ENCODE data around the gene CUL4A. TPM values are rescaled to one million over a fixed set of nuclear protein-coding genes. Genes with fewer than 3 reads are reported as not detected.
A peak's percentile ranks its signal among the peaks of the same experiment; 100 is the strongest.

The CUL4A gene
- polyA plus RNA-seq, 1 of the 3 experiments (the other 2 are of a cell fraction), result 51.2 TPM

DNA sequence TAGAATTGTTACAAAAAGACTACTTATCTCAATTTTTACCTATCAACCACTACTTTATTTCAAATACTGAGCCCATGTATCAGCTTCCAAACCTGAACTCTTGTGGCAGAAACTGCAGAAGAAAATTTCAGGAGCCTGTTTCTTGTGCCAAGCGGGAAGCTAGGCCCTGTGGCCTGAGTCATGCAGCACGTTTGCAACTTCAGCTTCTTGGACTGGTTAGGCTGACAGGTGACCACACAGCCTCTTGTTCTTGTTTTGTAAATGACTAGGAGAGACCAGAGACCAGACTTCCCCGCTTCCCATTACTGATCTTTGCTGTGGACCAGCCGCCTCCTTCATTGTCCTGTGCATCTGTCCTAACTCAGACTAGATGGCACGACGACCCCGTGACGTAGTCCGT is 84.3 kb downstream of the CUL4A start (continued):
- TF ChIP-seq, protein P1, sequence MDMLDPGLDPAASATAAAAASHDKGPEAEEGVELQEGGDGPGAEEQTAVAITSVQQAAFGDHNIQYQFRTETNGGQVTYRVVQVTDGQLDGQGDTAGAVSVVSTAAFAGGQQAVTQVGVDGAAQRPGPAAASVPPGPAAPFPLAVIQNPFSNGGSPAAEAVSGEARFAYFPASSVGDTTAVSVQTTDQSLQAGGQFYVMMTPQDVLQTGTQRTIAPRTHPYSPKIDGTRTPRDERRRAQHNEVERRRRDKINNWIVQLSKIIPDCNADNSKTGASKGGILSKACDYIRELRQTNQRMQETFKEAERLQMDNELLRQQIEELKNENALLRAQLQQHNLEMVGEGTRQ (IDR thresholded peaks at IDR 0.05; ENCODE audit: borderline replicate concordance, low read depth, low read length), result no peak

DNA sequence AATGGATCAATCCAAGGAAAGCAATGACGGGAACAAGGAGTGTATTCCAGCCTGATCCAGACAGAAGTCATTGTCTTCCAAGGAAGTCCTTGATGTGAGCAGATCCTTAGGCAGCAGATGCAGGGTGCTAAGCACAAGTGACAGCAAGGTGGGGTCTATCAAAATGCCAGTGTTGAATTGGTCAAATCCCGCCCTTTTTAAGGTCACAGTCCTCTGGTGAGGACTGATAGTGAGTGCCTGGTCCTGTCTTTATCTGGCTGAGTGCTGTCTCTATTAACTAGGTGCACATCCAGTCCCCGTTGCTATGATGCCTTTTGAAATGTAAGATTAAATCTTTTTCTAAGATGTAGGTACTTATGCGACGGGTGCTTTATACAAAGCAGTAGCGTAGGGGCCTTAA is 86.4 kb downstream of the CUL4A start:
- CTCF ChIA-PET, result no interaction called here
- 86% methylated on average over 6 of the region's 6 CpGs for WGBS (ENCODE audit: low lambda C conversion rate)
- H2AFZ ChIP-seq (ENCODE audit: low read depth), result 0 out of 2 replicates have a peak overlapping the region, but pooled peaks have one; percentile 98

DNA sequence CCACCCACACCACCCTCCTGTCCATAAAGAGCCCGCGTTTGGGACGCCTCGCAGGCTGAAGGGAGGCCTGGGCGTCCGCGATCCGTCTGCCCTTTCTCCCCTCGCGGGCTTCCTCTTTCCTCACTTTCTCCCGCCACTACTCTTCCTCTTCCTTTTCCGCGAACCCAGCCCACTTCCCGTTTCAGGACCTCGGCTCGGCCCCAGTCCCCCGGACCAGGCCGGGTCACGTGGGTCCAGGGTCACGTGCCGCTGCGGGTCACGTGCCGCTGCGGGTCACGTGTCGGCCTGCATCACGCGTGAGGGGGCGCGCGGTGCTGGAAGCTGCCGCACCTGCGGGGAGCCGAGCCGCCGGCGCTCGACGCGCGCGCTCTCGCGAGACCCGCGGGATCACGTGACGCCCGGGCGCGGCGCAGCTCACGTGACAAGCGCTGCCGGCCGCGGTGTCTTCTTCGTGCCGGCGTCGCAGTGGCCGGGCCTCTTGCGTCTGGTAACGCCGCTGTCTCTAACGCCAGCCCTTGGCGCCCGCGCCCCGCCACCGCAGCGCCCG is 87.5 kb downstream of the CUL4A start, which contains the start of gene LAMP1:
TSS of gene LAMP1 (plus strand) at position 417 of the 547 bp plus-strand sequence. CDS start 196 bp downstream, outside the sequence.
- H4K20me1 ChIP-seq (ENCODE audit: insufficient read depth), result peaks cover 30% of the 10 kb centered on the region; the same call in 1 of the 2 replicates
- H3F3A ChIP-seq (replicated peaks; ENCODE audit: insufficient read depth), result peaks cover 13% of the 10 kb centered on the region
- peak within 1 kb of the TSS; percentile 98 for H2AFZ ChIP-seq (ENCODE audit: low read depth)
- H3K4me2 ChIP-seq, result peak within 1 kb of the TSS; percentile 93
- no peaks in the 10 kb centered on the region for H3K9me2 ChIP-seq
- POLR2A ChIA-PET, result interaction anchor here (1.2 kb wide), 1 partner anchor 88 kb away, joined by 9 read pairs; the partner anchor contains the start of genes CUL4A and PCID2
- no peaks in the 10 kb centered on the region for H3K9me3 ChIP-seq
- peaks cover 55% of the 10 kb centered on the region for H3K79me2 ChIP-seq (ENCODE audit: insufficient read depth)
- CTCF ChIA-PET, result interaction anchor here (0.8 to 0.9 kb wide), 2 partner anchors 9 to 571 kb away, joined by 3 read pairs; no protein-coding TSS in a partner anchor
- DNase-seq, result peak; percentile 99
- WGBS (ENCODE audit: low lambda C conversion rate), result 1% methylated on average over 32 of the region's 74 CpGs
- no peaks in the 10 kb centered on the region for H3K27me3 ChIP-seq (ENCODE audit: insufficient read depth)
- H3K4me1 ChIP-seq (ENCODE audit: control insufficient read depth in 1 of 2, insufficient read depth in 2 of 2, low read depth in 1 of 2, low read length in 1 of 2), result peaks cover 0 to 13% of the 10 kb centered on the region in 2 experiments; a peak in 1 of 4 replicates
- no peaks in the 10 kb centered on the region for H3K36me3 ChIP-seq (replicated peaks in 1 of 2; ENCODE audit: control insufficient read depth in 1 of 2, insufficient read depth in 2 of 2, low read length in 1 of 2)
- peak within 1 kb of the TSS; percentile 78 to 85 for H3K4me3 ChIP-seq (ENCODE audit: low read depth in 2 of 2, low read length in 1 of 2)
- peak within 1 kb of the TSS; percentile 94 for H3K9ac ChIP-seq
- peak within 1 kb of the TSS; percentile 31 to 79 for H3K27ac ChIP-seq (ENCODE audit: low read depth in 2 of 2, low read length in 1 of 2)
- TF ChIP-seq, protein P1 (IDR thresholded peaks at IDR 0.05; ENCODE audit: borderline replicate concordance, low read depth, low read length), result peak; percentile 100
- TF ChIP-seq NRF1 (IDR thresholded peaks at IDR 0.05; ENCODE audit: low read depth, low read length) (no peak), GABPA (IDR thresholded peaks at IDR 0.05; ENCODE audit: low read depth) (peak; percentile 47), YY1 (IDR thresholded peaks at IDR 0.05; ENCODE audit: low read depth) (0 out of 2 replicates have a peak, but pooled peaks have one; percentile 34), MXI1 (IDR thresholded peaks at IDR 0.05; ENCODE audit: low read depth, low read length) (peak; percentile 89), FOXJ3 (CRISPR knock-in tag; IDR thresholded peaks at IDR 0.05) (no peak; the same call in 1 of the 2 replicates), TAF1 (IDR thresholded peaks at IDR 0.05; ENCODE audit: borderline replicate concordance, low read depth, low read length) (peak; percentile 61), SIN3A (IDR thresholded peaks at IDR 0.05; ENCODE audit: borderline replicate concordance, low read depth, low read length) (peak; percentile 92; the same call in 1 of the 2 replicates), FOSL2 (IDR thresholded peaks at IDR 0.05; ENCODE audit: borderline replicate concordance, low read depth) (no peak), TEAD4 (IDR thresholded peaks at IDR 0.05; ENCODE audit: borderline replicate concordance, insufficient read depth) (no peak), MEF2A (IDR thresholded peaks at IDR 0.05; ENCODE audit: borderline replicate concordance, low read depth) (no peak)
- TF ChIP-seq, protein P2, sequence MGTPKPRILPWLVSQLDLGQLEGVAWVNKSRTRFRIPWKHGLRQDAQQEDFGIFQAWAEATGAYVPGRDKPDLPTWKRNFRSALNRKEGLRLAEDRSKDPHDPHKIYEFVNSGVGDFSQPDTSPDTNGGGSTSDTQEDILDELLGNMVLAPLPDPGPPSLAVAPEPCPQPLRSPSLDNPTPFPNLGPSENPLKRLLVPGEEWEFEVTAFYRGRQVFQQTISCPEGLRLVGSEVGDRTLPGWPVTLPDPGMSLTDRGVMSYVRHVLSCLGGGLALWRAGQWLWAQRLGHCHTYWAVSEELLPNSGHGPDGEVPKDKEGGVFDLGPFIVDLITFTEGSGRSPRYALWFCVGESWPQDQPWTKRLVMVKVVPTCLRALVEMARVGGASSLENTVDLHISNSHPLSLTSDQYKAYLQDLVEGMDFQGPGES (IDR thresholded peaks at IDR 0.05; ENCODE audit: low read depth, low read length), result 0 out of 2 replicates have a peak, but pooled peaks have one; percentile 37
- TF ChIP-seq, protein P3, sequence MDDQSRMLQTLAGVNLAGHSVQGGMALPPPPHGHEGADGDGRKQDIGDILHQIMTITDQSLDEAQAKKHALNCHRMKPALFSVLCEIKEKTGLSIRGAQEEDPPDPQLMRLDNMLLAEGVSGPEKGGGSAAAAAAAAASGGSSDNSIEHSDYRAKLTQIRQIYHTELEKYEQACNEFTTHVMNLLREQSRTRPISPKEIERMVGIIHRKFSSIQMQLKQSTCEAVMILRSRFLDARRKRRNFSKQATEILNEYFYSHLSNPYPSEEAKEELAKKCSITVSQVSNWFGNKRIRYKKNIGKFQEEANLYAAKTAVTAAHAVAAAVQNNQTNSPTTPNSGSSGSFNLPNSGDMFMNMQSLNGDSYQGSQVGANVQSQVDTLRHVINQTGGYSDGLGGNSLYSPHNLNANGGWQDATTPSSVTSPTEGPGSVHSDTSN (IDR thresholded peaks at IDR 0.05), result peak; percentile 35

More for the DNA sequence above, 86.4 kb downstream of the CUL4A start:
- POLR2A ChIA-PET, result no interaction called here
- H3K4me1 ChIP-seq (ENCODE audit: control insufficient read depth in 1 of 2, insufficient read depth in 2 of 2, low read depth in 1 of 2, low read length in 1 of 2), result peaks cover 0 to 13% of the 10 kb centered on the region in 2 experiments; a peak in 1 of 4 replicates
- H3K4me2 ChIP-seq, result peak overlapping the region; percentile 92
- peaks cover 6% of the 10 kb centered on the region; the same call in 1 of the 2 replicates for H3K27me3 ChIP-seq (ENCODE audit: insufficient read depth)
- H3K9me3 ChIP-seq, result no peaks in the 10 kb centered on the region
- no peak overlapping the region for H3K9ac ChIP-seq
- no peak overlapping the region for H3K27ac ChIP-seq (ENCODE audit: low read depth in 2 of 2, low read length in 1 of 2)
- TF ChIP-seq MXI1 (IDR thresholded peaks at IDR 0.05; ENCODE audit: low read depth, low read length), result no peak
- TF ChIP-seq FOXM1 (IDR thresholded peaks at IDR 0.05; ENCODE audit: low read depth), result no peak
- TF ChIP-seq GATA2 (CRISPR knock-in tag; IDR thresholded peaks at IDR 0.05), result no peak
- TF ChIP-seq, protein P4, sequence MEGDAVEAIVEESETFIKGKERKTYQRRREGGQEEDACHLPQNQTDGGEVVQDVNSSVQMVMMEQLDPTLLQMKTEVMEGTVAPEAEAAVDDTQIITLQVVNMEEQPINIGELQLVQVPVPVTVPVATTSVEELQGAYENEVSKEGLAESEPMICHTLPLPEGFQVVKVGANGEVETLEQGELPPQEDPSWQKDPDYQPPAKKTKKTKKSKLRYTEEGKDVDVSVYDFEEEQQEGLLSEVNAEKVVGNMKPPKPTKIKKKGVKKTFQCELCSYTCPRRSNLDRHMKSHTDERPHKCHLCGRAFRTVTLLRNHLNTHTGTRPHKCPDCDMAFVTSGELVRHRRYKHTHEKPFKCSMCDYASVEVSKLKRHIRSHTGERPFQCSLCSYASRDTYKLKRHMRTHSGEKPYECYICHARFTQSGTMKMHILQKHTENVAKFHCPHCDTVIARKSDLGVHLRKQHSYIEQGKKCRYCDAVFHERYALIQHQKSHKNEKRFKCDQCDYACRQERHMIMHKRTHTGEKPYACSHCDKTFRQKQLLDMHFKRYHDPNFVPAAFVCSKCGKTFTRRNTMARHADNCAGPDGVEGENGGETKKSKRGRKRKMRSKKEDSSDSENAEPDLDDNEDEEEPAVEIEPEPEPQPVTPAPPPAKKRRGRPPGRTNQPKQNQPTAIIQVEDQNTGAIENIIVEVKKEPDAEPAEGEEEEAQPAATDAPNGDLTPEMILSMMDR (IDR thresholded peaks at IDR 0.05), result no peak
- H3K9me2 ChIP-seq, result no peaks in the 10 kb centered on the region
- H3K4me3 ChIP-seq (ENCODE audit: low read depth in 2 of 2, low read length in 1 of 2), result no peak overlapping the region
- H3K79me2 ChIP-seq (ENCODE audit: insufficient read depth), result peaks cover 44% of the 10 kb centered on the region
- no peaks in the 10 kb centered on the region for H3K36me3 ChIP-seq (replicated peaks in 1 of 2; ENCODE audit: control insufficient read depth in 1 of 2, insufficient read depth in 2 of 2, low read length in 1 of 2)
- peaks cover 26% of the 10 kb centered on the region; the same call in 1 of the 2 replicates for H4K20me1 ChIP-seq (ENCODE audit: insufficient read depth)
- H3F3A ChIP-seq (replicated peaks; ENCODE audit: insufficient read depth), result peaks cover 13% of the 10 kb centered on the region
- DNase-seq, result no peak
